ENCODE data around the gene ITPKB.

Gene ITPKB

DNA sequence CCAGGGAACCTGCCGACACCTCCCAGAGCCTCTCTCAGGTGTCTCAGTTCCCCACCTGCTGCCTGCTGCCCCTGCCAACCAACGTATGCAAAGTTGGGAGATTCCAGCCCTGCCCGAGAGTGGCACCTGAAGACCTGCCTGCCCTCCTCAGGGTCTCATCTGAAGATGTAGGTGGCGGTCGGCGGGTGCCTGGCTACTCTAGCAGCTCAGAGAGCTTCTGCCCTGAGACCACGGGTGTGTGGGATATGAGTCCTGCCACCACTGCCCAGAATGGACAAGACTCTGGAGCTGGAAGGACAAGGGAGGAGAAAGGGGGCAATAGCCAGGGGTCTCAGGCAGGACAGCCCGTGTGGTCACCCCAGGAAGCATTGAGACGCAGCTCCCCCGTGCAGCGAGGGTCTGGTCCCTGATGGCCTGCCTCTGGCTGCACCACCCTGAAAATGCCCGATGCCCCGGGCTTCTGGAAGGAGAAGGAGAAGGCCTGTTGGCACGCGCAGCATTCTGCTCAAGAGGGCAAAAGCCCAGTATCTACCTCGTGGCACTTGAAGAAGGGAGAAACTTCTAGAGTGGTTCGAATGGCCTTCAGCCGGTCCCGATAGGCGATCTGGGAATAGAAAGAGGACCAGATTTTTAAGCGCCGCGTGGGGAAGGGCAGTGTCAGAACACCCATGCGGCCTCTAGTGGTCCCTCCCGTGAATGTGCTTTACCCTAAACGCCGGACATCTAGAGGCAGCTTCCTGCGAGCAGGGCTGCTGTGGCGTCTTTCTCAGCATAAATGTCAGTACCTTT lies 101.7 kb downstream of the ITPKB start:
- no peak for DNase-seq (ENCODE audit: low read depth)

DNA sequence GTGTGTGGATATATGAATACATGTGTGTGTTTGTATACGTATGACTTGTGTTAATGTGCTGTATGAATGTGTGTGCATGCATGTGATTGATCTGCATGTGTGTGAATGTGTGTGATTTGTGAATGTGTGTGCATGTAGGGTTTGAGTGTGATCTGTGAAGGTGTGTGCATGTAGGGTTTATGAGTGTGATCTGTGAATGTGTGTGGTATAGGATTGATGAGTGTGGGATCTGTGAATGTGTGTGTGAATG lies 102.3 kb downstream of the ITPKB start:
- DNase-seq (ENCODE audit: low read depth): no peak

- no peak for DNase-seq (ENCODE audit: low read depth)
Observed at GRCh38 chr1:226635456-226635941, 103.6 kb downstream of the ITPKB start.

GRCh38 chr1:226634611-226635246 lies 104.4 kb downstream of the ITPKB start:
- DNase-seq (ENCODE audit: low read depth): no peak

GRCh38 chr1:226634166-226634588 lies 104.9 kb downstream of the ITPKB start:
- peak; percentile 73 for DNase-seq (ENCODE audit: low read depth)

DNA sequence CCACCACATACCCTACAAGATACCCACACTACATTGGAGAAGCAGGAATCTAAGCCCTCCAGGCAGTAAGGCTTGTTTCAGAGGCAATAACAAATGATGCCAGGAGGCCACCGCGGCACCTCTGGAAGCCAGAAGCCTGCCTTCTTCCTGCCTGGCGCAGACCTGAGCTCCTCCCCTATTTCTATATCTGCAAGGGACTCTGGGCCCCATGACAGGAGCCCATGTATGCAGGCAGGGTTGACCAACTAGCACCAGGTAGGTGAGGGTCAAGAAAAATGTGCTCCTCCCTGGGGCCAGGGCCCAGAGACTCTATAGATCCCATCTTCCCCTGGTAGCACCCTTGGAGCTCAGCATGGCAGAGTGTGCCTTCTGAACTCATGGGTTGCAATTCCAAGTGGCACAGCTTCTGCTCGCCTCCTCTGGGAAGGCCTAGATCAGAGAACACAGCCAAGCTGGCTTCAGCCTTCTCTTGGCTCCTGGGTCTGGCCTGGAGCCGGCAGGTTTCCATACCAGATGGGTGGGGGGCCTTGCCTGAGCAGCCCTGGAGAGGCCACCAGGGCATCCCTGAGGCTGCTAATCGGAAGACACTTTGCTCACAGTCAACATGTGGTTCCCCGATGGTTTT lies 105.4 kb downstream of the ITPKB start:
- DNase-seq (ENCODE audit: low read depth): no peak

GRCh38 chr1:226632922-226633351 lies 106.1 kb downstream of the ITPKB start:
- no peak for DNase-seq (ENCODE audit: low read depth)

- DNase-seq (ENCODE audit: low read depth): no peak
Observed at GRCh38 chr1:226632169-226632879, 106.8 kb downstream of the ITPKB start.

- no peak for DNase-seq (ENCODE audit: low read depth)
Observed at GRCh38 chr1:226631229-226632000, 107.7 kb downstream of the ITPKB start.

GRCh38 chr1:226630592-226630991 lies 108.5 kb downstream of the ITPKB start:
- DNase-seq (ENCODE audit: low read depth): no peak

- DNase-seq (ENCODE audit: low read depth): no peak
Observed at GRCh38 chr1:226629896-226630550, 109.1 kb downstream of the ITPKB start.

- DNase-seq (ENCODE audit: low read depth): no peak
Observed at GRCh38 chr1:226629210-226629895, 109.7 kb downstream of the ITPKB start.

- DNase-seq (ENCODE audit: low read depth): no peak
Observed at GRCh38 chr1:226628612-226629155, 110.4 kb downstream of the ITPKB start.

GRCh38 chr1:226627924-226628611 lies 111.0 kb downstream of the ITPKB start:
- no peak for DNase-seq (ENCODE audit: low read depth)

DNA sequence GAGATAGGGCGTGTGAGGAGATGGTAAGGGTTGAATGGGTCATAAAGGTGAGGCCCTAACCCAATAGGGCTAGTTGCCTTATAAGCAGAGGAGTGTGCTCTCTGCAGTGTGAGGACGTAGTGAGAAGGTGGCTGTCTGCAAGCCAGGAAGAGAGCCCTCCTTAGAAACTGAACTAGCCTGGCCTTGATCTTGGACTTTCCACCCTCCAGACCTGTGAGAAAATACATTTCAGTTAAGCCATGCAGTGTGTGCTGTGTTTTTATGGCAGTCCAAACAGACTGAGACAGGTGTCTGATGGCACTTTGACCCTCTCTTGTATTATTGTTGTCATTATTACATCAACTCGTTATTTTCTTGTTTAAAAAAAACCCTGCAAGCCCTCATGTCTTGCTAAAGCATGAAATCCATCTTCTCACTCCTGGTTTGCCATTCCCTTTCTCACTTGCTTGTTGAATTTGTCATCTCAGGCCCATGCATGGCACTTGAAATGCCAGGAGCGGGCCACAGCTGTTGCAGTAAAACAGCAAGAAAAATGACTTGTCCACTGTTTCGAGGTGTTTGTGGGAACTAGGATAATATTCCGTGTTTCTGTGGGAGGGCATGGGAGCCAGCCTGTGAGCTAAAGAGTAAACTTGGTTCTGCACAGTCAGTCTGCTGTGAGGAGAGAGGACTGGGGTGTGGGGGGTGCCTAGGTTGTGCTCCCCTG lies 111.9 kb downstream of the ITPKB start:
- DNase-seq (ENCODE audit: low read depth): no peak

- DNase-seq (ENCODE audit: low read depth): peak; percentile 70
Observed at GRCh38 chr1:226626577-226626956, 112.5 kb downstream of the ITPKB start.

GRCh38 chr1:226625832-226626576 lies 113.1 kb downstream of the ITPKB start:
- no peak for DNase-seq (ENCODE audit: low read depth)

- no peak for DNase-seq (ENCODE audit: low read depth)
Observed at GRCh38 chr1:226625326-226625725, 113.8 kb downstream of the ITPKB start.
